Activated gamma-delta T cell treated with Interleukin-2 at 50 U/mL for 16 hours (primary cell): ENCODE data around the gene RNF145.
A peak's percentile ranks its signal among the peaks of the same experiment; 100 is the strongest.
"Not testable (repeated sequence)": the region's sequence is repeated elsewhere in the genome, so short reads cannot be mapped to it uniquely, and the experiment has no call there.

ENCODE experiments used
- DNase-seq: peaks from one replicate; pipeline ENCODE4 v3.0.0-alpha.2; 2020

RNF145 gene, protein sequence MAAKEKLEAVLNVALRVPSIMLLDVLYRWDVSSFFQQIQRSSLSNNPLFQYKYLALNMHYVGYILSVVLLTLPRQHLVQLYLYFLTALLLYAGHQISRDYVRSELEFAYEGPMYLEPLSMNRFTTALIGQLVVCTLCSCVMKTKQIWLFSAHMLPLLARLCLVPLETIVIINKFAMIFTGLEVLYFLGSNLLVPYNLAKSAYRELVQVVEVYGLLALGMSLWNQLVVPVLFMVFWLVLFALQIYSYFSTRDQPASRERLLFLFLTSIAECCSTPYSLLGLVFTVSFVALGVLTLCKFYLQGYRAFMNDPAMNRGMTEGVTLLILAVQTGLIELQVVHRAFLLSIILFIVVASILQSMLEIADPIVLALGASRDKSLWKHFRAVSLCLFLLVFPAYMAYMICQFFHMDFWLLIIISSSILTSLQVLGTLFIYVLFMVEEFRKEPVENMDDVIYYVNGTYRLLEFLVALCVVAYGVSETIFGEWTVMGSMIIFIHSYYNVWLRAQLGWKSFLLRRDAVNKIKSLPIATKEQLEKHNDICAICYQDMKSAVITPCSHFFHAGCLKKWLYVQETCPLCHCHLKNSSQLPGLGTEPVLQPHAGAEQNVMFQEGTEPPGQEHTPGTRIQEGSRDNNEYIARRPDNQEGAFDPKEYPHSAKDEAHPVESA

GRCh38 chr5:159209438-159210209 lies at the start of gene RNF145:
RNF145 (minus strand) TSS chr5:159209553; CDS start chr5:159203617, 5,936 bp downstream.
- peak; percentile 88 for DNase-seq

DNA sequence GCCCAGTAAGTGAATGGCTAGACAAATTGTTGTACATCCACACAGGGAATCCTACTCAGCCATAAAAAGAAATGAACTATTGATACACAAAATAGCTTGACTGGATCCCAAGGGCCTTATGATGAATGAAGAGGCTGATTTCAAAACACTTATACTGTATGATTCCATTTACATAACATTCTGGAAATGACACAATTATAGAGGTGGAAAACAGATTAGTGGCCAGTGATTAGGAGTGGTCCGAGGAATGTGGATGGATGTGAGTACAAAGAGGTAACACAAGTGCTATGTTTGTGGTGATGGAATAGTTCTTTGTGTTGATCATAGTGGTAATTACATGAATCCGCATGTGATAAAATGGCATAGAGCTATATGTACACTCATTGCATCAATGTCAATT lies 49.0 kb upstream of the RNF145 start:
- no peak for DNase-seq

DNA sequence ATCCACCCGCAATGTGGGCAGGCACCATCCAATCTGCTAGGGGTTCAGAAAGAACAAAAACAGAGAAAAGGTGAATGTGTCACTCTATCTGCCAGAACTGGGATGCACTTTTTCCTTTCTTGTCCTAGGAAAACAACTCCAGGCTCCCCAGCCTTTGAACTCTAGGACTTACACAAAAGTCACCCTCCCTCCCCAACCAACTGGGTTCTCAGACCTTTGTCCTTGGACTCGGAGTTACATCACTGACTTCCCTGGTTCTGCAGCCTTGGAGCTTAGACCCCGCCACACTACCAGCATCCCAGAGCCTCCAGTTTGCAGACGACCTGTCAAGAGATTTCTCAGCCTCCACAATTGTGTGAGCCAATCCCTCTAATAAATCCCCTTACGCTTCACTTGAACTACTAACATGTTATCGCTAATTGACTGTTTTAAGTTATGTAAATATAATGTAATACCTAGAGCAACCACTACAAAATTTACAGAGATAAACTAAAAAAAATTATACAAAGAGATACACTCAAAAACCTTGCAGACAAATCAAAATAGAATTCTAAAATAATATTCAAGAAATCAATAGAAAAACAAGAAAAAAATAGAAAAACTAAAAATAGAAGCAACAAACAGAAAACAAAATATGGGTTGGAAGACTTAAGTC lies 48.4 kb upstream of the RNF145 start:
- no peak for DNase-seq

GRCh38 chr5:159257007-159257406 lies 47.7 kb upstream of the RNF145 start:
- no peak for DNase-seq

DNA sequence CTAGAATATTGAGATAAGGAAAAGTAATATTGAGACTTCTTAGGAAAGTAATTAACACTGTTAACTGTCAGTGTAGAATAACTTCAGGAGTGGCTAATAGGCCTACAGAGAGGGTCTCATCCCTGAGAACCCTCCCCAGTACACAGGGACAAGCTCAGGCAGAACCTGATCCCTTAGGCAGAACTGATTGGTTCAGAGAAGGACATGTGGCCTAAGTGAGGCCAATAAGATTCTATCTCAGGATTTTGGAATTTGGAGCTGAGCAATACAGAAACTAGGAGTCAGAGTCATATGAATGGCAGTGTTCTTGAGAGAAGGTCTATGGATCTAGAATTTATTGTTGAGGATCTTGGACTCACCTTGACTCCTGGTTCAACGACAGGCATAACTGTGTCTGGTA lies 42.8 kb upstream of the RNF145 start:
- DNase-seq: no peak

- no peak for DNase-seq
These were observed 39.8 kb upstream of the RNF145 start for GRCh38 chr5:159249158-159249557.

DNA sequence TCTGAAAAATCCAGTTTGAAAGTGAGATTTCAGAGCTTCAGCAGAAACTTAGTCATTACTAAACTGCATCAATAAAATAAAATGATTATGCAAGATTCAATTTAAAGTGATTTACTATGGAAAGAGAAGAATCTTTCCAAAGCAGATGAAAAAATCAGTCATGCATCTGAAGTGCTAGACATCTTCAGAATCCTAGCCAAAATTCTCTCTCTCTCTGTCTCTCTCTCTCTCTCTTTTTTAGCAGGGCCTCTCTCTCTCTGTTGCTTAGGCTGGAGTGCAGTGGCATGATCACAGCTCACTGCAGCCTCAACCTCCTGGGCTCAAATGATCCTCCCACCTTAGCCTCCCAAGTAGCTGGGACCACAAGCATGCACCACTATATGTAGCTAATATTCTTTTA lies 35.5 kb upstream of the RNF145 start:
- no peak for DNase-seq

- no peak for DNase-seq
These were observed 34.8 kb upstream of the RNF145 start for GRCh38 chr5:159244163-159244562.

DNA sequence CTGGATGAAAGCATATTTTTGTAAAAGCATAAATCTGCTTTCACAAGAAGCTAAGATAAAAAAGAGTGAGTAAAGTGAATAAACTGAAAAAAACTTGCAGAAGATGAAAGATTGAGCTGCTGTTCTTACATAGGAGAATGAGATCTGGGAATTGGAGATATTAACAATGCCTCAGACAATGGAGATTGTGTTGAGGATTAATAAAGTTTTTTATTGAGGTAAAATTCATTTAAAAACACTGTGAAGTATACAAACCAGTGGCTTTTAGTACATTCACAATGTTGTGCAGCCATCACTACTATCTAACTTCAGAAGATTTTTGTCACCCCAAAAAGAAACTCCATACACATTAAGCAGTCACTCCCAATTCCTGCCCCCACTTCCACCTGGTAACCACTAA lies 34.0 kb upstream of the RNF145 start:
- no peak for DNase-seq

- DNase-seq: no peak
These were observed 33.3 kb upstream of the RNF145 start for GRCh38 chr5:159242656-159243055.

GRCh38 chr5:159241946-159242552 lies 32.7 kb upstream of the RNF145 start:
- no peak for DNase-seq

DNA sequence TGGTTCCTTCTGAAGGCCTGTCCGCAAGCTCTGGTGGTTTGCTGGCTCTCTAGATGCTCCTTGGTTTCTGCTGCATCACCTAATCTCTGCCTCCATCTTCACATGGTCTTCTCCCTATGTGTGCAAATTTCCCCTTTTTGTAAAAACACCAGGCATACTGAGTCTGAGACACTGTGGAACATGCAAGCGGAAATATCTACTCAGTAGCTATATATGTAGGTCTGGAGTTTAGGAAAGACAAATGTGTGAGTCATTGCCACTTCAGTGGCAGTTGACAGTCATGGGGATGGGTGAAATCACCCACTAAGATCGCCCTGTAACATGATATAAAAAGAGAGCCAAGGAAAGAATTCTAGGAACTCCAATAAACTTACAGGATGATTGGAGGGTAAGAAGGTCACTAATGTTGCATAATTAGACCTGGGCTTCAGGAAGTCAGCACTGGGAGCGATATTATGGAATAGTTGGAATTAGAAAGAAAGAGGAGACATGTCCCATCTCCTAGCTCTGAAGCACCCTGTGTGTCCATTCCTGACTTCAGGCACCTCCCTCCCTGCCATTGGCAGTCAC lies 31.0 kb upstream of the RNF145 start:
- no peak for DNase-seq

DNA sequence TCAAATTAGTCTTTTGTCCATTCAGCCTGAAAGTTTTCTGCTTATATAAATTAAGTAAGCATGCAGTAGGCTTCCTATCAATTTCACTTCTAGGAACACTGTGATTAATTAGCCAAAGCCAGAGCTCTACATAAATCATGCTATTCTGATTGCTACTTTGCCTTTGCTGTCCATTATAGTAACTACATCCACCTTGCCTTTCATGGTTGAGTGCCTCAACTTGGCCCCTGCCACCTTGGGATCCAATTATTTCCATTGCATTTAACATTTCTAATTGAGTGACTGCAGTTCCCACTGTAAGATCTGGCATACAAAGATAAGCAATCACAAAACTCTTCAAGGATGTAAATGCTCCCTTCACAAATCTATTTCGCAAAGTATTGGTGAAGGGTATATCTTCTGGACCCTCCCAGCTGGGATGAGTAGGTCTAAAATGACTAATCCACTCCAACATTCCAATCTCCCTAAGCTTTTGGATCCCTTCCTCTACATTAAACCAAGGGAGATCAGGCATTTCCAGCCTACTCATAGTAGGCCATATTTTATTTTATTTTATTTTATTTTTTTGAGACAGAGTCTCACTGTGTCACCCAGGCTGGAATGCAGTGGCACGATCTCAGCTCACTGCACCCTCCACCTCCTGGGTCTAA lies 26.6 kb upstream of the RNF145 start:
- DNase-seq: not testable (repeated sequence)

DNA sequence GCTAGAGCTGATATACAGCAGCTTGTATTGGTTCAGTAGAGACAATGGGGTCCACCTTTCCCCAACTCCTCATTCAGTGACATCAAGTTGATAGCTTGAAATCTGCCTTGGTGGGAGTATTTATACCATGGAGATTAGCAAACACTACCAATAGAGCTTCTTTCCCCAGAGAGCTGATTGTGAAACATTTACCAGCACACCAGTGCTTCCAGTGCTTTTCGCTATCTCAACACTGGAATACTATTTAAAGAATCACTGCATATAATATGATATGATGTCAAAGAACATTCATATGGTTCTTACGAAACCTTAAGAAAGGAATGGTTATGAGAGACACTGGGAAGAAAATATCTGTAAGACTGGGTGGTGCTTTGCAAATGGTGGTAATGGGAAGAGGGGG lies 21.8 kb upstream of the RNF145 start:
- DNase-seq: no peak

GRCh38 chr5:159230657-159231056 lies 21.3 kb upstream of the RNF145 start:
- no peak for DNase-seq

GRCh38 chr5:159228097-159228496 lies 18.7 kb upstream of the RNF145 start:
- DNase-seq: not testable (repeated sequence)

- no peak for DNase-seq
These were observed 18.1 kb upstream of the RNF145 start for GRCh38 chr5:159227452-159227851.

DNA sequence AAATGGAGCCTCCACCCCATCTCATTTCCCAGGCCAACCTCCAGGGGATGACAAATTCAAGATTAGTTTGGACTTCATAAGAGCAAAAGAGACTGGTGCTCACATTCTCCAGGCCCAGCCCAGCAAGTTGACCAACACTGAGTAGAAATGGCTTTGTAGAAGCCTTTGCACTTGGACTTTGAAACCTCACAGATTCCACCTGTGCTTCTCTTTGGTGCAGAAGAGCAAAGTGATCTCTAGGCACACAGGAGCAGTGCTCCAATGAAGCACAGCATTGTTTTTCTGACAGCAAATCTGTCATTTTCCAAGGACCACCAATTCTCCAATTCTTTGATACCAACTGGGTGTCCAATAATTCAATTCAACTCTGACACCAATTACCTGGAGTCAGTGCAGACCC lies 17.1 kb upstream of the RNF145 start:
- DNase-seq: no peak

DNA sequence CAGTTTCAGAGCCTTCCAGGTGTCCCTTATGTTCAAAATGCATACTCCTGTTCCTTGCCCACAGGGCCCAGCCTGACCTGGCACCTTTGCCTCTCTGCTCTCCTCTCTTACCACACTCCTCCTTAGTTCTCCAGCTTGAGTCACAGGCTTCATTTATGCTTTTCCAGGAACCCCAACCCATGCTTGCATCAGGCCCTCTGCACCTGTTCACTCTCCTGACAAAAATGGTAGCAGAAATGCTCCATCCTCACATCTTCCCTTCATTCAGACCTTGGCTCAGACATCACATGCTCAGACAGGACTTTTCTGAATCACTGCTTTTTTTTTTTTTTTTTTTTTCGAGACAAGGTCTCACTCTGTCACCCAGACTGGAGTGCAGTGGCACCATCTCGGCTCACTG lies 15.1 kb upstream of the RNF145 start:
- DNase-seq: no peak

- DNase-seq: no peak
These were observed 14.1 kb upstream of the RNF145 start for GRCh38 chr5:159223469-159223868.

DNA sequence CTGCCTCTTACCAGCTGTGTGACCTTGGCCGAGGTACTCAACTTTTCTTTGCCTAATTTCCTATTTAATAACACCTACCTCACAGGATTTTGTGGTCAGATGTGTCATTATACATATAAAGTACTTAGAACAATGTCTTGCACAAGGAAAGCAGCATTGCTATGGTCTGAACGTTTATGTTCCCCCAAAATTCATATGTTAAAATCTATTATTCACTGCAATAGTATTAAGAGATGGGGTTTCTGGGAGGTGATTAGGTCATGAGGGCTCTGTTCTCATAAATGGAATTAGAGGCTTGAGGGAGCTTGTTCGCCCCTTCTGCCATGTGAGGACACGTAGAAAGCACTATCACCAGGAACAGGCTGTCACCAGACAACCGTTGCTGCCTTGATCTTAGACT lies 10.9 kb upstream of the RNF145 start:
- DNase-seq: no peak

DNA sequence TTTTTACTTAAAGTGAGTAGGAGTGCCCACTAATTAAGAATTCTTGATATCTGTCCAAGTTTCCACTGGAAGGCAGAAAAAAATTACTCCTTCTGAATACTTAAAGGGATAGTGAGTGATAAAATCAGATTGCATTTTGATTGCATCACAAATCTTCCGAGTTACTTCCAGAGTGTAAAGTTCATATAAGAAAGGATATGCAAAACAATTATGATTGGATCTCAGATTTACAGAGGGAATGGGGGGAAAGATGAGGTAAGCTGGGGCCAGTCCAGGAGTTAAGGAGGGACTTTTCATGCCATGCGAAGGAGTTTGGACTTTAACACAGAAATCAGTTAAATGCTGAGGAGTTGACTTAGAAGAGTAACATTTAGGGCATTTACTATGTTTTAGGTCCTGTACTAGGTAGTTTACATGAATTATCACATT lies 9.3 kb upstream of the RNF145 start:
- no peak for DNase-seq
